Osteocyte (in vitro differentiated cells): Measurements from ENCODE around the gene ULK3. TPM values are rescaled to one million over a fixed set of nuclear protein-coding genes. Genes with fewer than 3 reads are reported as not detected.

Experiments
- DNase-seq: peaks from one replicate; pipeline ENCODE4 v3.0.0; 2021; ENCODE audit warnings: mixed read lengths; ENCODE audit not compliant: unreplicated experiment; ENCODE audit errors: extremely low spot score
- H3K27ac Mint-ChIP-seq: one replicate; pipeline ENCODE4 v1.8.0; 2021; ENCODE audit warnings: mild to moderate bottlenecking, mixed read lengths; ENCODE audit not compliant: unreplicated experiment
- H3K27me3 Mint-ChIP-seq: one replicate; pipeline ENCODE4 v1.8.0; 2021; ENCODE audit warnings: mixed read lengths; ENCODE audit not compliant: unreplicated experiment
- H3K36me3 Mint-ChIP-seq: one replicate; pipeline ENCODE4 v1.8.0; 2021; ENCODE audit warnings: mixed read lengths; ENCODE audit not compliant: unreplicated experiment
- H3K4me1 Mint-ChIP-seq: one replicate; pipeline ENCODE4 v1.8.0; 2021; ENCODE audit warnings: mixed read lengths; ENCODE audit not compliant: unreplicated experiment
- H3K4me3 Mint-ChIP-seq: one replicate; pipeline ENCODE4 v1.8.0; 2021; ENCODE audit warnings: mild to moderate bottlenecking, moderate library complexity, mixed read lengths; ENCODE audit not compliant: unreplicated experiment
- H3K9me3 Mint-ChIP-seq: one replicate; pipeline ENCODE4 v1.8.0; 2021; ENCODE audit warnings: mixed read lengths; ENCODE audit not compliant: unreplicated experiment
- total RNA-seq: library from RNA; stranded (reverse); gene quantifications from 2 replicates; pipeline ENCODE4 v1.2.1, GENCODE V29; 2021
- TF ChIP-seq, protein P1 (sequence below): fragments of 200-600 bp; sonication (generic); IDR thresholded peaks from 2 replicates; pipeline ENCODE4 v1.5.0; 2021; ENCODE audit warnings: antibody characterized with exemption, mild to moderate bottlenecking, moderate library complexity

ULK3 gene
- total RNA-seq, 1 donor from 2014 or later = 32.4 TPM

DNA sequence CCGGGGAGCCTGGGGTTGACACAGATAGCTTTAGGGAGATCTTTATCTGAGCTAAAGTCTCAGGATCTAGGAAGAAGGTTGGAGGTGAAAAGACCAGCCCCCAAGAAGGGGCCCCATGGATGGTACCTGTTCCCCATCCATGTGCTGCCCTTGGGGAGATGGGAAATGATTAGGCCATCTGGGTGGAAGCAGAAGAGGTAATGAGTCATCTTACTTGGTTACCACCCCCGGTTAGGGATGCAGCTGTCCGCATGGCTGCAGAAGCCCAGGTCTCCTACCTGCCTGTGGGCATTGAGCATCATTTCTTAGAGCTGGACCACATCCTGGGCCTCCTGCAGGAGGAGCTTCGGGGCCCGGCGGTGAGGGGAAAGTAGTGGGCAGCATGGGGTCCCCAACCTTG is 19.6 kb downstream of the ULK3 start:
- TF ChIP-seq, protein P1, sequence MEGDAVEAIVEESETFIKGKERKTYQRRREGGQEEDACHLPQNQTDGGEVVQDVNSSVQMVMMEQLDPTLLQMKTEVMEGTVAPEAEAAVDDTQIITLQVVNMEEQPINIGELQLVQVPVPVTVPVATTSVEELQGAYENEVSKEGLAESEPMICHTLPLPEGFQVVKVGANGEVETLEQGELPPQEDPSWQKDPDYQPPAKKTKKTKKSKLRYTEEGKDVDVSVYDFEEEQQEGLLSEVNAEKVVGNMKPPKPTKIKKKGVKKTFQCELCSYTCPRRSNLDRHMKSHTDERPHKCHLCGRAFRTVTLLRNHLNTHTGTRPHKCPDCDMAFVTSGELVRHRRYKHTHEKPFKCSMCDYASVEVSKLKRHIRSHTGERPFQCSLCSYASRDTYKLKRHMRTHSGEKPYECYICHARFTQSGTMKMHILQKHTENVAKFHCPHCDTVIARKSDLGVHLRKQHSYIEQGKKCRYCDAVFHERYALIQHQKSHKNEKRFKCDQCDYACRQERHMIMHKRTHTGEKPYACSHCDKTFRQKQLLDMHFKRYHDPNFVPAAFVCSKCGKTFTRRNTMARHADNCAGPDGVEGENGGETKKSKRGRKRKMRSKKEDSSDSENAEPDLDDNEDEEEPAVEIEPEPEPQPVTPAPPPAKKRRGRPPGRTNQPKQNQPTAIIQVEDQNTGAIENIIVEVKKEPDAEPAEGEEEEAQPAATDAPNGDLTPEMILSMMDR = no peak

DNA sequence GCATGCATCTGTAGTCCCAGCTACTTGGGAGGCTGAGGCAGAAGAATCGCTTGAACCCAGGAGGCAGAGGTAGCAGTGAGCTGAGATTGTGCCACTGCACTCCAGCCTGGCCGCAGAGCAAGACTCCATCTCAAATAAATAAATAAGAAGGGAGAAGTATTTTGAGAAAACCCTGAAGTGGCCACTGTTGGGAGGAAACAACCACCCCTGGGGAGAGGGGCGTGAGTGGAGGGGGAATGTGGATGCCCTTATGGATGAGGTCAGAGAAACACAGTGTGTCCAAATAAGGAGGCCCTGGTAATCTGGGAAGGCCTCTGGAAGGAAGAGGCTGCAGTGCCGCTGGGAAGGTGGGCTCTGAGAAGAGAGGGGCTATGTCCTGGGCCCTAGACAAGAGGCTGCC is 20.7 kb downstream of the ULK3 start:
- Mint-ChIP-seq H3K4me1 (peaks cover 3% of the 10 kb centered on the region), H3K9me3 (no peaks in the 10 kb centered on the region), H3K4me3 (no peak overlapping the region), H3K36me3 (no peaks in the 10 kb centered on the region), H3K27me3 (peaks cover 16% of the 10 kb centered on the region), H3K27ac (no peak overlapping the region)
- TF ChIP-seq, protein P1 = no peak
- no peak for DNase-seq

More for the DNA sequence above, 19.6 kb downstream of the ULK3 start:
- Mint-ChIP-seq H3K4me1 (no peaks in the 10 kb centered on the region), H3K27me3 (peaks cover 18% of the 10 kb centered on the region), H3K36me3 (no peaks in the 10 kb centered on the region), H3K27ac (no peak overlapping the region), H3K9me3 (no peaks in the 10 kb centered on the region), H3K4me3 (no peak overlapping the region)
- DNase-seq = no peak

DNA sequence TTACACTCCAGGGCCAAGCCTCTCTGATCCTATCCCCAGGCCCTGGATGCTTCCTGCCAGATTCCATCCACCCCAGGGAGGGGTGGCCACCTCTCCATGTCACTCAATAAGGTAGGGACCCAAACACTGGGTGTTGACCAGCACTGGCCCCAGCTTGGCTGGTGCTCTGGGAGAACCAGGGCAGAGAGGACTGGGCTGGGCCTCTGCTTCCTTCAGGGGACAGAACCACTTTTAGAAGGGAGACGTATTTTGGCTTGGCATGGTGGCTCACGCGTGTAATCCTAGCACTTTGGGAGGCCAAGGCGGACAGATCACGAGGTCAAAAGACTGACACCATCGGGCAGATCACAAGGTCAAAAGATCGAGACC is 21.2 kb downstream of the ULK3 start:
- peaks cover 3% of the 10 kb centered on the region for H3K4me1 Mint-ChIP-seq
- no peak overlapping the region for H3K4me3 Mint-ChIP-seq
- no peak overlapping the region for H3K27ac Mint-ChIP-seq
- peaks cover 16% of the 10 kb centered on the region for H3K27me3 Mint-ChIP-seq
- no peak for DNase-seq
- no peaks in the 10 kb centered on the region for H3K36me3 Mint-ChIP-seq
- TF ChIP-seq, protein P1 = no peak
- no peaks in the 10 kb centered on the region for H3K9me3 Mint-ChIP-seq

DNA sequence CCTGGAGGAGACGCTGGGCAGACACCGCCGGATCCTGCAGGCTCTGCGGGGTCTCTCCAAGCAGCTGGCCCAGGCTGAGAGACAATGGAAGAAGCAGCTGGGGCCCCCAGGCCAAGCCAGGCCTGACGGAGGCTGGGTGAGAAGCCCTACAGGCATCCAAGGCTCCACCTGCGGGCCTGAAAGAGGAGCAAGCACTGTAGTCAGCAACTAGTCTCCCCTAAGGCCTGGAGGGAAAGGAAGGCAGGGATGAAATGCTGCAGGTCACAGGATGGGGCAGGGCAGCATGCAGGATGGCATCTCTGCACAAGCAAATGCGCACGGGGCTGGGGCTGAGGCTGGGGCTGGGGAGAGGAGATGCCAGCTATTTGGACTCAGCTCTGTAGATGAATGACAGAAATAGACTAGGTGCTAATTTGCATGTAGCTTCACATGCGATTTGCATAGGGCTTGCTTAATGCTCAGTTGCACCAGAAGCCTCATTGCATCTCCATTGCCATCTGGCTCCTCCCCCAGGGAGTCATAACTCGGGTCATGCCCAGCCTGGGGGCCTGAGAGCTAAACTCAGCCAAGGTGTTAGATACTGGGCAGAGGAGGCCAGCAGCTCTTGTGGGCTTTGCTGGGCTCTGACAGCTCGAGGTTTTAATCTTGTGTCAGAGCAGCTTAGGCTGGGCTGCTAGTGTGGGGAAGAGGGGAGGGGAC is 21.7 kb downstream of the ULK3 start:
- Mint-ChIP-seq H3K4me1 (peaks cover 3% of the 10 kb centered on the region), H3K27ac (no peak overlapping the region), H3K9me3 (no peaks in the 10 kb centered on the region), H3K36me3 (no peaks in the 10 kb centered on the region), H3K27me3 (peaks cover 14% of the 10 kb centered on the region), H3K4me3 (no peak overlapping the region)
- TF ChIP-seq, protein P1 = no peak
- DNase-seq = no peak

DNA sequence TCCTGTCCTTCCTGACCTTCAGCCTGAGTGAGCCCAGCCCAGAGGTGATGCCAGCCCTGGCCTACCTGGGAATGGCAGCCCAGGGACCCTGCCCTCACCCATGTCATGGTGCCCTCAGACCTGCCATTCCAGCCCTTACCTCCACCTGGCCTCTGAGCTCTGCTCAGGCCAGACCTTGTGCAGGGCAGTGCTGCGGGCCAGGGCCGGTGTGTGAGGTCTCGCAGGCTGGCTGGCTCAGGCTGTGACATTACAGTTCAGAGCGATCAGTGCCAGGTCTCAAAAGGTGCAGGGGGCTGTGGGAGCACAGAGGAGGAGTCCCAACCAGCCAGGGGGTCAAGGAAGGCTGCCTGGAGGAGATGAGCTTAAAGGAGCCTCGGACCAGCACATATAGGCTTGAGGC is 22.9 kb downstream of the ULK3 start:
- H3K36me3 Mint-ChIP-seq = no peaks in the 10 kb centered on the region
- no peak overlapping the region for H3K27ac Mint-ChIP-seq
- no peaks in the 10 kb centered on the region for H3K9me3 Mint-ChIP-seq
- peaks cover 13% of the 10 kb centered on the region for H3K27me3 Mint-ChIP-seq
- no peak overlapping the region for H3K4me3 Mint-ChIP-seq
- TF ChIP-seq, protein P1 = no peak
- DNase-seq = no peak
- peaks cover 3% of the 10 kb centered on the region for H3K4me1 Mint-ChIP-seq
